ENCODE data around the gene GJB4. TPM values are rescaled to one million over a fixed set of nuclear protein-coding genes. Genes with fewer than 3 reads are reported as not detected.

The GJB4 gene
- under 1 TPM in 1 of 4 donors, not detected in 3; 0.27 TPM for total RNA-seq

GRCh38 chr1:34759503-34760357, at the start of gene GJB4:
GJB4 (plus strand) TSS chr1:34759740; CDS start chr1:34761255, 1,515 bp downstream.
- Histone ChIP-seq H3K9me3 (no peaks in the 10 kb centered on the region), H3K27me3 (peaks cover 54% of the 10 kb centered on the region), H3K36me3 (no peaks in the 10 kb centered on the region), H3K4me3 (no peak within 1 kb of the TSS), H3K27ac (no peak within 1 kb of the TSS), H3K4me1 (no peaks in the 10 kb centered on the region)
- TF ChIP-seq CTCF (IDR thresholded peaks at IDR 0.05) = no peak
- no peak for TF ChIP-seq EP300 (IDR thresholded peaks at IDR 0.05)
- no peak for TF ChIP-seq POLR2A (IDR thresholded peaks at IDR 0.05)
- TF ChIP-seq POLR2AphosphoS5 (IDR thresholded peaks at IDR 0.05) = no peak
- no peak for ATAC-seq
- WGBS, 2 donors (ENCODE audit: low coverage in 1 of 2) = 34 to 41% methylated on average over 5 of the region's 10 CpGs

GRCh38 chr1:34710812-34711211, 48.7 kb upstream of the GJB4 start:
- Histone ChIP-seq H3K27me3 (peaks cover 29% of the 10 kb centered on the region), H3K4me3 (no peak overlapping the region), H3K4me1 (no peaks in the 10 kb centered on the region), H3K9me3 (no peaks in the 10 kb centered on the region), H3K36me3 (no peaks in the 10 kb centered on the region), H3K27ac (no peak overlapping the region)
- ATAC-seq = no peak
- TF ChIP-seq CTCF (IDR thresholded peaks at IDR 0.05) (no peak), POLR2AphosphoS5 (IDR thresholded peaks at IDR 0.05) (no peak), EP300 (IDR thresholded peaks at IDR 0.05) (no peak), POLR2A (IDR thresholded peaks at IDR 0.05) (no peak)

- 64 to 72% methylated on average over 4 of the region's 4 CpGs for WGBS, 2 donors (ENCODE audit: low coverage in 1 of 2)
- Histone ChIP-seq H3K36me3 (no peaks in the 10 kb centered on the region), H3K9me3 (no peaks in the 10 kb centered on the region), H3K4me1 (no peaks in the 10 kb centered on the region), H3K27me3 (peaks cover 27% of the 10 kb centered on the region), H3K4me3 (no peak overlapping the region), H3K27ac (no peak overlapping the region)
- TF ChIP-seq CTCF (IDR thresholded peaks at IDR 0.05) (no peak), POLR2A (IDR thresholded peaks at IDR 0.05) (no peak), EP300 (IDR thresholded peaks at IDR 0.05) (no peak), POLR2AphosphoS5 (IDR thresholded peaks at IDR 0.05) (no peak)
- no peak for ATAC-seq
Measured at GRCh38 chr1:34711485-34711884, 48.1 kb upstream of the GJB4 start.

GRCh38 chr1:34712007-34712688, 47.4 kb upstream of the GJB4 start:
- TF ChIP-seq POLR2A (IDR thresholded peaks at IDR 0.05) = no peak
- TF ChIP-seq CTCF (IDR thresholded peaks at IDR 0.05) = no peak
- no peak for TF ChIP-seq POLR2AphosphoS5 (IDR thresholded peaks at IDR 0.05)
- TF ChIP-seq EP300 (IDR thresholded peaks at IDR 0.05) = no peak
- WGBS, 2 donors (ENCODE audit: low coverage in 1 of 2) = 61% methylated on average over 3 of the region's 7 CpGs; no CpG with 5 or more reads in 1 of the 2 donors
- Histone ChIP-seq H3K4me1 (no peaks in the 10 kb centered on the region), H3K9me3 (no peaks in the 10 kb centered on the region), H3K27ac (no peak overlapping the region), H3K27me3 (peaks cover 20% of the 10 kb centered on the region), H3K4me3 (no peak overlapping the region), H3K36me3 (no peaks in the 10 kb centered on the region)
- no peak for ATAC-seq

All from gastroesophageal sphincter (tissue), 4 donors.